ENCODE data around the gene CCDC88C.
A peak's percentile ranks its signal among the peaks of the same experiment; 100 is the strongest.

The CCDC88C gene

GRCh38 chr14:91323671-91324605, 93.7 kb downstream of the CCDC88C start:
- H3K4me3 ChIP-seq (replicated peaks in 1 of 2; ENCODE audit: low read depth in 2 of 2, low read length in 2 of 2) = peak overlapping the region; percentile 16 to 51
- peak; percentile 80 to 81 for DNase-seq (ENCODE audit: low read depth in 2 of 2)
- TF ChIP-seq CTCF (IDR thresholded peaks at IDR 0.05; ENCODE audit: low read depth, low read length) = peak; percentile 93

DNA sequence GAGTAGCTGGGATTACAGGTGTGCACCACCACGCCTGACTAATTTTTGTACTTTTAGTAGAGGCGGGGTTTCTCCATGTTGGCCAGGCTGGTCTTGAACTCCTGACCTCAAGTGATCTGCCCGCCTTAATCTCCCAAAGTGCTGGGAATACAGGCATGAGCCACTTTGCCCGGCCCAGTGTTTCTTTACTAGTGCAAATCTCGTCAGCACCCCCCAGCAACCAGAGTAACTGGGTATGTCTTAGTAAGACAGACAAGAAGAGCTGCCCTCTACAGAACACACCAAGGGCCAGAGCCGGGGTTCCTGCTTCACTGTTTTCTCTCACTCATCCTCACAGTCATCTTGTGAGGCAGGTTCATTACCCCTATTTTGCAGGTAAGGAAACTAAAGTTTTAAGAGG, 94.6 kb downstream of the CCDC88C start:
- no peak for TF ChIP-seq CTCF (IDR thresholded peaks at IDR 0.05; ENCODE audit: low read depth, low read length)
- DNase-seq (ENCODE audit: low read depth in 2 of 2) = no peak
- no peak overlapping the region for H3K4me3 ChIP-seq (replicated peaks in 1 of 2; ENCODE audit: low read depth in 2 of 2, low read length in 2 of 2)

DNA sequence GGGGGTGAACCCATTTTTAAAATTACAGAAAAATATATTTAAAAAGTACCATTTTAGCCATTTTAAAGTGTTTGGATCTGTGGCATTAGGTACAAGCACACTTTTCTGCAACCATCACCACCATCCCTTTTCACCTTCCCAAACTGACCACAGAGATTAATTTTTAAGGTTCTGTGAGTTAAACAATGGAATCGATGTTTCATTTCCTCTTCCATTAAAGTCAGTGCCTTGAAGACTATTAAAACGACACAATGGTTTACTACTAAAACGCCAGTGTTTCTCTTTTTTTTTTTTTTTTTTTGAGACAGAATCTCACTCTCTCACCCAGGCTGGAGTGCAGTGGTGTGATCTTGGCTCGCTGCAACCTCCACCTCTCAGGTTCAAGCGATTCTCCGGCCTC, 95.0 kb downstream of the CCDC88C start:
- TF ChIP-seq CTCF (IDR thresholded peaks at IDR 0.05; ENCODE audit: low read depth, low read length) = no peak
- H3K4me3 ChIP-seq (replicated peaks in 1 of 2; ENCODE audit: low read depth in 2 of 2, low read length in 2 of 2) = no peak overlapping the region
- DNase-seq (ENCODE audit: low read depth in 2 of 2) = no peak

DNA sequence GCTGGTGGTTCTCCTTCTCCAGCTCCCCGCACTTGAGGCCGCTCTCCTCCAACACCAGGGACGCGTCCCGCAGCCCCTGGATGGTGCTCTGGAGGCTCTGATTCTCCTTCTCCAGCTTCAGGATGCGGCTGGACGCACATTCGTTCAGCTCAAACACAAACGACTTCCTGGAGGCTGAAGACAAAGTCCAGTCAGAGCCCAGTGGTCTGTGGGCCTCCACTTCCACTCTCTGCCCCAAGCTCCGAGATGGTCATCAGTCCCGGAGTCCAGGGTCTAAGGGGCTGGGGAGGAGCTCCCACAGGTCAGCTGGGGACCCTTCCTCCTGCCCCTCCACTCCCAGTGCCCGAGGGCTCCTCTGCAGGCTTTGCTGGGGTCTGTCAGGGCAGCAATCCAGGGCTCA, 96.5 kb downstream of the CCDC88C start:
- no peak for DNase-seq (ENCODE audit: low read depth in 2 of 2)
- H3K4me3 ChIP-seq (replicated peaks in 1 of 2; ENCODE audit: low read depth in 2 of 2, low read length in 2 of 2) = no peak overlapping the region
- TF ChIP-seq CTCF (IDR thresholded peaks at IDR 0.05; ENCODE audit: low read depth, low read length) = no peak

GRCh38 chr14:91320266-91320665, 97.4 kb downstream of the CCDC88C start:
- DNase-seq (ENCODE audit: low read depth in 2 of 2) = no peak
- no peak for TF ChIP-seq CTCF (IDR thresholded peaks at IDR 0.05; ENCODE audit: low read depth, low read length)
- H3K4me3 ChIP-seq (replicated peaks in 1 of 2; ENCODE audit: low read depth in 2 of 2, low read length in 2 of 2) = no peak overlapping the region

DNA sequence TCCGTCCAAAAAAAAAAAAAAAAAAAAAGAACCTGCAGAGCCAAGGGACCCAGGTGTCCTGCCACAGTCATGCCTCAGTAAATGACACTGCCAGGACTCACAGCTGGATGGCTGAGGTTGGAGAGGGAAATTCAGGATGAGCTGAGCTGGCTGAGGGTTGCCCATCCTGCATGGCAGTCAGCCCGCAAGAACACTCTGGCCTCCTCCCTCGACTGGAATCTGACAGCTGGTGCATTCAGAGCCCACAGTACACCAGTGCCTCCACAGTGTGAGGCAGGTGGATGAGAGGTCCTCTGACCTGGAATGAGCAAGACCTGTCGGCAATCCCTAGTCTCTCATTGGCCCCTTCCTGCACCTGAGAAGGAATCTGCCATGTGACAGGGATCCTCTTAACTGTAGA, 98.7 kb downstream of the CCDC88C start:
- H3K4me3 ChIP-seq (replicated peaks in 1 of 2; ENCODE audit: low read depth in 2 of 2, low read length in 2 of 2) = no peak overlapping the region
- no peak for DNase-seq (ENCODE audit: low read depth in 2 of 2)
- TF ChIP-seq CTCF (IDR thresholded peaks at IDR 0.05; ENCODE audit: low read depth, low read length) = no peak

All from cardiac fibroblast (primary cell).